HG03103 (cell line): Measurements from ENCODE around the gene LAMA3.

Experiments
- ATAC-seq: cut with Tn5 transposase; IDR thresholded peaks from one replicate; pipeline ENCODE4 v1.9.1; 2021; ENCODE audit warnings: low read depth; ENCODE audit not compliant: unreplicated experiment

Gene LAMA3

DNA sequence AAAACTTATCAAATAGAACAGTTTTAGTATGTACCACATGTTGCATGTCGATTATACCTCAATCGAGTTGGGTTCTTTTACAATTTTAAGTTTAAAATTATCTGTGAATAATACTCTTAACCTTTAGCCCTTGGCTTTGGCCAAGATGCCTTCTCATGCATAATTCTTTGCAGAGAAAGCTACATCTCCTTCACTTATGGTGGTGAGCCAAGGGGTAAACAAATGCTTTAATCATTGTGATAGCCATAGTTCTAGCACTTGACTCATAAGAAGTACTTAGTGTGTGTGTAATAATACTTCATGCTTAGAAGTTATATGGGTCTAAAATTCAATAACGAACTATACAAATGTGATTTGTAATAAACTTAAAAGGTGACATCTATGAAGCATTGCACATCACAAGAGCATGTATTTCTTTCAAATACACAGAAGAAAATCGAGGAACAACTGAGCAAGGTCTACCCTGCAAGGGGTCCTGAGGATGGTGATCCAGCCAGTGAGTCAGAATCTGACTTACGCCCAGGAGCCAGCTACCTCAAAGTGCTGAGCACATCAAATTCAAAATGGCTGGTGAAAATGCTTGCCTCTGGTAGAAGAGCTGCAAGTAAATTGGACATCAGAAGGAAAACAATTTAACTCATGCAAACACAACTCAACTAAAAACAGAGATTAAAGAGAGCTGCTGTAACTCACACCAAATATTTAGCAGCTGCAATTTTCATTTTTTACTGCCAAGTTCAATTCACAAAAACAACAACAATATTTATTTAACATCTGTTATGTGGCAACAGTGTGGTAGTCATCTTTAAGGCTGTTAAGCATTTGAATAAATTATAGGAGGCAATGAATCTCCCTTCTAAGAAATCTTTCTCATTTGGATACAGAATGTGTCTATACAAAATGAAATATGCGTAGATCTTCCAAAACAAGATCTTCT lies 301.5 kb downstream of the LAMA3 start:
- ATAC-seq, result no peak

- ATAC-seq, result no peak
These were observed 303.1 kb downstream of the LAMA3 start for GRCh38 chr18:23992089-23992940.

DNA sequence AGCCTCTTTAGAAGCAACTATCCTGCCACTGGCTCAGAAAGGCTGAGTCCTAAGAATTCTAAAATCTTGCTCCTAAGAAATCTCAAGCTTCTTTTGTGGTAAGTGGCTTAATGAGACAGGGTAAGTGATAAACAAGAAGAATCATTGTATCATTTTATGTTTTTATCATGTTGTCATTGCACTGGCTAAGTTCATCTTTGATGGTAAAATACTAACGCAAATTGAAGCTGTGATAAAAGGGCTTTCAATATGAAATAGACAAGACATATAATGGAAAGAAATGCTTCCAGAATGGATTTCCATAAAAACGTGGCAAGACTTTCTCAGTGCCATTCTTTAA lies 303.7 kb downstream of the LAMA3 start:
- no peak for ATAC-seq

GRCh38 chr18:23994361-23994902 lies 305.2 kb downstream of the LAMA3 start:
- no peak for ATAC-seq

GRCh38 chr18:23995180-23995579 lies 305.9 kb downstream of the LAMA3 start:
- no peak for ATAC-seq

GRCh38 chr18:23998018-23998417 lies 308.8 kb downstream of the LAMA3 start:
- no peak for ATAC-seq

GRCh38 chr18:23998820-23999219 lies 309.6 kb downstream of the LAMA3 start:
- ATAC-seq, result no peak

GRCh38 chr18:24000613-24001490 lies 311.6 kb downstream of the LAMA3 start:
- no peak for ATAC-seq

- no peak for ATAC-seq
These were observed 313.2 kb downstream of the LAMA3 start for GRCh38 chr18:24002479-24002878.

- no peak for ATAC-seq
These were observed 314.0 kb downstream of the LAMA3 start for GRCh38 chr18:24003288-24003687.

GRCh38 chr18:24003903-24004640 lies 314.8 kb downstream of the LAMA3 start:
- no peak for ATAC-seq
